Neural cell (in vitro differentiated cells): ENCODE data around the gene FMN2. TPM values are rescaled to one million over a fixed set of nuclear protein-coding genes. Genes with fewer than 3 reads are reported as not detected.

Experiments used
- H2AFZ ChIP-seq: fragments of 200-600, 300-800 bp; sonication (generic), shearing (Covaris generic); 2 replicates; pipeline ENCODE4 v1.6.0; 2014; ENCODE audit warnings: low read depth, mild to moderate bottlenecking, antibody characterized with exemption, low read length, moderate library complexity
- H3F3A ChIP-seq: fragments of 200-600 bp; shearing (Covaris generic); 2 replicates; pipeline ENCODE4 v1.6.1; 2016; ENCODE audit warnings: mild to moderate bottlenecking, moderate library complexity, mixed read lengths, antibody characterized with exemption, low read length; ENCODE audit not compliant: insufficient read depth, poor library complexity, severe bottlenecking
- H3K27ac ChIP-seq: fragments of 200-600, 300-800 bp; sonication (generic), shearing (Covaris generic); 2 replicates; pipeline ENCODE4 v1.5.1; 2014; ENCODE audit warnings: mild to moderate bottlenecking, low read length, moderate library complexity
- H3K27me3 ChIP-seq: fragments of 300-800, 200-600 bp; sonication (generic), shearing (Covaris generic); 2 replicates; pipeline ENCODE4 v1.6.0; 2014; ENCODE audit warnings: mild to moderate bottlenecking, low read depth, low read length, moderate library complexity; ENCODE audit not compliant: insufficient read depth
- H3K36me3 ChIP-seq: fragments of 300-800, 200-600 bp; sonication (generic), shearing (Covaris generic); 2 replicates; pipeline ENCODE4 v1.5.1; 2014; ENCODE audit warnings: mild to moderate bottlenecking, antibody characterized with exemption, low read length, moderate library complexity; ENCODE audit not compliant: insufficient read depth
- H3K4me2 ChIP-seq: fragments of 300-800, 200-600 bp; sonication (generic), shearing (Covaris generic); 2 replicates; pipeline ENCODE4 v1.6.0; 2014; ENCODE audit warnings: mild to moderate bottlenecking, low read length
- H3K4me3 ChIP-seq: fragments of 300-800, 200-600 bp; sonication (generic), shearing (Covaris generic); 2 replicates; pipeline ENCODE4 v1.5.1; 2014; ENCODE audit warnings: mild to moderate bottlenecking, low read length, moderate library complexity
- H3K79me2 ChIP-seq: fragments of 200-600 bp; shearing (Covaris generic); replicated peaks from 2 replicates; pipeline ENCODE4 v1.6.0; 2014; ENCODE audit warnings: mild to moderate bottlenecking, low read length, moderate library complexity; ENCODE audit not compliant: insufficient read depth
- H3K9ac ChIP-seq: fragments of 300-800, 200-600 bp; sonication (generic), shearing (Covaris generic); 2 replicates; pipeline ENCODE4 v1.6.1; 2016; ENCODE audit warnings: mild to moderate bottlenecking, low read length, mixed read lengths
- H3K9me2 ChIP-seq: fragments of 200-600 bp; shearing (Covaris generic); 2 replicates; pipeline ENCODE4 v1.6.1; 2016; ENCODE audit warnings: mild to moderate bottlenecking, low read length, mixed read lengths; ENCODE audit not compliant: insufficient read depth
- H3K9me3 ChIP-seq: fragments of 200-600, 300-800 bp; sonication (generic), shearing (Covaris generic); 2 replicates; pipeline ENCODE4 v1.6.1; 2016; ENCODE audit warnings: mild to moderate bottlenecking, mixed run types, low read length, moderate library complexity, mixed read lengths
- H4K20me1 ChIP-seq: fragments of 200-600 bp; shearing (Covaris generic); 2 replicates; pipeline ENCODE4 v1.6.1; 2016; ENCODE audit warnings: mild to moderate bottlenecking, mixed run types; ENCODE audit not compliant: insufficient read depth
- CTCF ChIP-seq: fragments of 450-650 bp; IDR thresholded peaks from 2 replicates; pipeline ENCODE4 v1.5.1; 2014; ENCODE audit warnings: antibody characterized with exemption, mild to moderate bottlenecking, moderate library complexity; ENCODE audit not compliant: poor library complexity, severe bottlenecking
- EP300 ChIP-seq: fragments of 450-650 bp; conservative IDR thresholded peaks from 2 replicates; pipeline ENCODE4 v1.6.1; 2014; ENCODE audit warnings: antibody characterized with exemption, mild to moderate bottlenecking, moderate library complexity; ENCODE audit not compliant: poor library complexity, severe bottlenecking
- EZH2 ChIP-seq: fragments of 200-600, 300-800 bp; shearing (Covaris generic), sonication (generic); IDR thresholded peaks from 2 replicates; pipeline ENCODE4 v1.6.1; 2014; ENCODE audit warnings: antibody characterized with exemption, low read length, borderline replicate concordance, mild to moderate bottlenecking; ENCODE audit not compliant: insufficient read depth, poor library complexity, severe bottlenecking
- MXI1 ChIP-seq: fragments of 450-650 bp; conservative IDR thresholded peaks from 2 replicates; pipeline ENCODE4 v1.6.1; 2014; ENCODE audit warnings: antibody characterized with exemption, mild to moderate bottlenecking; ENCODE audit not compliant: poor library complexity, severe bottlenecking
- POLR2AphosphoS5 ChIP-seq: IDR thresholded peaks from 2 replicates; pipeline ENCODE4 v1.6.1; 2012
- RAD21 ChIP-seq: fragments of 450-650 bp; conservative IDR thresholded peaks from 2 replicates; pipeline ENCODE4 v1.6.1; 2014; ENCODE audit warnings: antibody characterized with exemption, mild to moderate bottlenecking, moderate library complexity
- REST ChIP-seq: IDR thresholded peaks from 2 replicates; pipeline ENCODE4 v1.6.1; 2012; ENCODE audit warnings: borderline replicate concordance
- SMC3 ChIP-seq: fragments of 450-650 bp; conservative IDR thresholded peaks from 2 replicates; pipeline ENCODE4 v1.6.1; 2014; ENCODE audit warnings: antibody characterized with exemption, mild to moderate bottlenecking, moderate library complexity; ENCODE audit not compliant: poor library complexity
- TAF1 ChIP-seq: IDR thresholded peaks from 2 replicates; pipeline ENCODE4 v1.6.1; 2012; ENCODE audit warnings: low read depth
- polyA plus RNA-seq: library from polyadenylated mRNA; depleted of rRNA; stranded (reverse); fragments of >200 nt; gene quantifications from 2 replicates; pipeline ENCODE4 v1.2.3, GENCODE V29; 2014

Gene FMN2
- polyA plus RNA-seq, 1 donor from 2014 or later: 23.9 TPM

GRCh38 chr1:240242601-240243144 is 151.0 kb downstream of the FMN2 start (continued):
- no peak for TF ChIP-seq MXI1
- no peak for TF ChIP-seq EP300

- Histone ChIP-seq H3K9ac (no peak overlapping the region), H3K36me3 (peaks cover 5% of the 10 kb centered on the region), H3K27ac (no peak overlapping the region), H2AFZ (no peak overlapping the region), H3K27me3 (no peaks in the 10 kb centered on the region), H3K9me2 (no peaks in the 10 kb centered on the region), H3F3A (no peaks in the 10 kb centered on the region), H3K79me2 (no peaks in the 10 kb centered on the region), H3K4me2 (no peak overlapping the region), H3K9me3 (peaks cover 6% of the 10 kb centered on the region), H4K20me1 (no peaks in the 10 kb centered on the region), H3K4me3 (no peak overlapping the region)
- TF ChIP-seq SMC3: no peak
These were observed 153.4 kb downstream of the FMN2 start for GRCh38 chr1:240244968-240245628.

- TF ChIP-seq EP300 (no peak), SMC3 (no peak), POLR2AphosphoS5 (no peak), CTCF (no peak), REST (no peak), RAD21 (no peak), EZH2 (no peak), MXI1 (no peak), TAF1 (no peak)
- no peak overlapping the region for H3K9ac ChIP-seq
These were observed 153.9 kb downstream of the FMN2 start for GRCh38 chr1:240245629-240246020.

More at GRCh38 chr1:240245629-240246020, 153.9 kb downstream of the FMN2 start:
- no peak overlapping the region for H3K27ac ChIP-seq
- H3K79me2 ChIP-seq: no peaks in the 10 kb centered on the region
- H4K20me1 ChIP-seq: no peaks in the 10 kb centered on the region
- no peak overlapping the region for H3K4me3 ChIP-seq
- H3K36me3 ChIP-seq: peaks cover 5% of the 10 kb centered on the region
- H2AFZ ChIP-seq: no peak overlapping the region
- no peaks in the 10 kb centered on the region for H3K27me3 ChIP-seq
- H3F3A ChIP-seq: no peaks in the 10 kb centered on the region
- H3K9me3 ChIP-seq: peaks cover 6% of the 10 kb centered on the region
- no peaks in the 10 kb centered on the region for H3K9me2 ChIP-seq
- H3K4me2 ChIP-seq: no peak overlapping the region
